WTC11 (cell line): ENCODE data around the gene RGS2.

Experiments
- ATF3 ChIP-seq: sonication (generic); formaldehyde crosslinking; conservative IDR thresholded peaks from 2 replicates; pipeline ENCODE4 v1.8.1; 2022; ENCODE audit warnings: mild to moderate bottlenecking, missing genetic modification reagents
- CTCF ChIP-seq: fragments of 200-600 bp; IDR thresholded peaks from 2 replicates; pipeline ENCODE4 v1.8.0; 2022; ENCODE audit warnings: antibody characterized with exemption
- EMX1 ChIP-seq: fragments of 250-450 bp; sonication (Bioruptor Pico); IDR thresholded peaks from 2 replicates; pipeline ENCODE4 v1.8.0; 2021; ENCODE audit warnings: mild to moderate bottlenecking
- NR2C2 ChIP-seq: sonication (generic); formaldehyde crosslinking; IDR thresholded peaks from 2 replicates; pipeline ENCODE4 v1.8.0; 2022; ENCODE audit warnings: mild to moderate bottlenecking, missing genetic modification reagents
- SP1 ChIP-seq: sonication (generic); formaldehyde crosslinking; conservative IDR thresholded peaks from 2 replicates; pipeline ENCODE4 v1.8.1; 2022; ENCODE audit warnings: missing genetic modification reagents
- TCF7 ChIP-seq: sonication (generic); formaldehyde crosslinking; IDR thresholded peaks from 2 replicates; pipeline ENCODE4 v1.8.0; 2022; ENCODE audit warnings: mild to moderate bottlenecking, low read depth, missing genetic modification reagents, moderate library complexity
- USF1 ChIP-seq: sonication (generic); formaldehyde crosslinking; IDR thresholded peaks from 2 replicates; pipeline ENCODE4 v1.8.0; 2022; ENCODE audit warnings: mild to moderate bottlenecking, missing genetic modification reagents
- ZNF138 ChIP-seq: sonication (generic); formaldehyde crosslinking; conservative IDR thresholded peaks from 2 replicates; pipeline ENCODE4 v1.8.1; 2022; ENCODE audit warnings: mild to moderate bottlenecking, moderate library complexity, missing genetic modification reagents
- ZNF219 ChIP-seq: sonication (generic); formaldehyde crosslinking; IDR thresholded peaks from 2 replicates; pipeline ENCODE4 v1.8.0; 2023; ENCODE audit warnings: missing genetic modification reagents, mild to moderate bottlenecking, borderline replicate concordance

- TF ChIP-seq CTCF, result no peak
- TF ChIP-seq SP1 (CRISPR knock-in tag), result no peak
- no peak for TF ChIP-seq ZNF219 (CRISPR knock-in tag)
- no peak for TF ChIP-seq ATF3 (CRISPR knock-in tag)
- no peak for TF ChIP-seq ZNF138 (CRISPR knock-in tag)
- no peak for TF ChIP-seq NR2C2 (CRISPR knock-in tag)
- no peak for TF ChIP-seq USF1 (CRISPR knock-in tag)
- TF ChIP-seq EMX1 (CRISPR knock-in tag), result no peak
- no peak for TF ChIP-seq TCF7
Measured at GRCh38 chr1:192786576-192786975, 22.3 kb upstream of the RGS2 start.
